ENCODE measurements around the gene NOC2L.
A peak's percentile ranks its signal among the peaks of the same experiment; 100 is the strongest.
"Not testable (repeated sequence)": the region's sequence is repeated elsewhere in the genome, so short reads cannot be mapped to it uniquely, and the experiment has no call there.

NOC2L gene

DNA sequence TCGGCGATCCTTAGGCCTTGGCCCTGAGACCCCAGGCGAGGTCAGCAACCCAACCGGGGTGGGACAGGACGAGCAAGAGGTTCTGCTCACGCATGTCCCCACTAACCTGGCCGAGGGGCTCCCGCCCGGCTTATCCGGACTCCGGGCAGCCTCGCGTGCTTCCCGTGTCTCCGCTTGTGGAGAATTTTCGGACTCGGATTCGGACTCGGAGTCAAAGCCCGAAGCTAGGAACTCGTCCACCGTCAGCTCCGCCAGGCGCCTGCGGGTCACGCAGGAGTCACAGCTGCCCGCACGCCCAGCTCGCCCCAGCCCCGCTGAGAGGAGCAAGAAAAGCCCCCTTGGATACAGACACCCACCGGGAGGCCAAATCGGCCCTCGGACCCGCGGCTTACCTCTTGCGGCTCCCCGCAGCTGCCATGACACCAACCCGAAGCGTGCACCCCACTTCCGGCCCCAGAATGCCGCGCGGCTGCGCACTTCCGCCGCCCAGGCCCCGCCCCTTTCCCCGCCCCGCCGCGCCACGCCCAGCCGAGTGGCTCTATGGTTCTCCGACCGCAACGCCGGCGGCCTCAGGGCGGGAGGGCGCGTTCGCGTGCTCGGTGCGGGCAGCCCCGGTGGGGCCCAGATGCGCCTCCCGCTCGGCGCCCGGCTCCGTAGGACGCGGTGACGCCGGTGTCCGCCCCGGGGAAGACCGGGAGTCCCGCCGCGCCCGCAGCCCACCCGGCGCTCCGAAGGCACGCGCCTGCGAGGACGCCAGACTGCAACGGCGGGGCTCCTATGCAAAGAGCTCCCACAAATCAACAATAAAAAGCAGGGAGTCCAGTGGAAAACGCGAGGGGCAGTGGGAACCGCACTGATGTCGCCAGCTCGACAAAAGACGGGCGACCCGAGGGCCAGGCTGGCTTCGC lies at the start of gene NOC2L:
NOC2L (minus strand) TSS at position 434 of the 908 bp plus-strand sequence; CDS start at position 418, 16 bp downstream.
- peak; percentile 97 to 99 for DNase-seq (ENCODE audit: low read depth in 2 of 2)

DNA sequence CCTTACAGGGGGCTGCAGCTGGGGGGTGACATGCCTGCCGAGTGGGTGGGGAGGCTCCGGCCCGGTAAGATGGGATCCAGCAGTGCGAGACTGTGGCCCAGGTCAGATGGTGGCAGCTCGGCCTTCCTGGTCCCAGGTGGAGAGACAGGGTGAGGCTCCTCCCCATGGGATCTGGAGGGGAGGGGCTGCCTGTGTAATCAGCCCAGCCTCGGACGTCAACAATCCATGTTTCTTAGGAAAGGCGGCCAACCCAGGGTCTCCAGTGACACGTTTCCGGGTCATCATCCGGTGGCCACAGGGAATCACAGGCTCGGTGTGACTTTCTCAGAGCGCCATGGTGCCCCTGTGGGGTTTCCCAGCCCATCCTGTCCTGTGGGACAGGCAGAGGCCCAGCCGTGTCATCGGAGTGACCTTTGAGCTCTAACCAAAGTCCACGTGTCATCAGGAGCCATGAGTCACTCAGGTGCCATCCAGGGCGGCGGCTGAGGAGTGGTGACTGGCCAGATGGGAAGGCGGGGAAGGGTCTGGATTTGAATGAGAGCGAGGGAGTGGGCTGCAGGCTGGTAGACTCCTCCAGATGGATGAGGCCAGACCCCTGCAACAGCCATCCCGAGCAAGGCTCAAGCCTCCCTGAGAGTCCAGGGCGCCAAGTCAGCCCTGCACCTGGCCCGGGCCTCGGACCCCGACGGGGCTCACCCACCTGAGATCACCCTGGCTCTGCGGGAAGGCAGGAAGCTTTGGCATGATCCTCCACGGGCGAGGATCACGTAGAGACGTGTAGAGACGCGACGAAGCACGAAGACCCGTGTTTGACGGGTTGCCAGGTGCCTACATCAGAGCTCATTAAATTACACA lies 47.5 kb upstream of the NOC2L start:
- DNase-seq (ENCODE audit: low read depth in 2 of 2) = no peak

DNA sequence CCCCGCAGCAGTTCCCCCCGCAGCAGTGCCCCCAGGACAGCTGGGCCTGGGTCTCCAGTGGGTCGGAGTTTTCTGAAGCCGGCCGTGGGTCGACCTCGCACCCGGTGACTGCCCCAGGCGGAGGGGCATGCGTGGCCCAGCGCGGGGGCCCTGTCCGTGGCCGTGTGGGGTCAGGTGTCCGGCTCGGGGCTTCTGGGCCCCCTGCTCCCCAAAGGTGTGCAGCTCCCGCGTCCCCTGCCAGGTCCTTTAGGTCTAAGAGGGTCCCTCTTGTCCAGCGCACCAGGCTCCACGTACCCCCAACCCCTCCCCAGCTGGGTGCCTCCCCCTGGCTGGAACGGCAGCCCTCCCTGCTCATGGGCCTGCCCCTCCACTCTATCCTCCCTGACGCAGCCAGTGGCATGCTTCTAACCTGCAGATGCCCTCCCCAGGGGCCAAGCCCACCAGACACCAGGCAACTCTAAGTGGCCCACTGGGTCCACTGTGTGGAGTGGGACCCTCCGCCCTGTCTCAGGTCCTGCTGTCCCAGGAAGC lies 46.8 kb upstream of the NOC2L start:
- no peak for DNase-seq (ENCODE audit: low read depth in 2 of 2)

DNA sequence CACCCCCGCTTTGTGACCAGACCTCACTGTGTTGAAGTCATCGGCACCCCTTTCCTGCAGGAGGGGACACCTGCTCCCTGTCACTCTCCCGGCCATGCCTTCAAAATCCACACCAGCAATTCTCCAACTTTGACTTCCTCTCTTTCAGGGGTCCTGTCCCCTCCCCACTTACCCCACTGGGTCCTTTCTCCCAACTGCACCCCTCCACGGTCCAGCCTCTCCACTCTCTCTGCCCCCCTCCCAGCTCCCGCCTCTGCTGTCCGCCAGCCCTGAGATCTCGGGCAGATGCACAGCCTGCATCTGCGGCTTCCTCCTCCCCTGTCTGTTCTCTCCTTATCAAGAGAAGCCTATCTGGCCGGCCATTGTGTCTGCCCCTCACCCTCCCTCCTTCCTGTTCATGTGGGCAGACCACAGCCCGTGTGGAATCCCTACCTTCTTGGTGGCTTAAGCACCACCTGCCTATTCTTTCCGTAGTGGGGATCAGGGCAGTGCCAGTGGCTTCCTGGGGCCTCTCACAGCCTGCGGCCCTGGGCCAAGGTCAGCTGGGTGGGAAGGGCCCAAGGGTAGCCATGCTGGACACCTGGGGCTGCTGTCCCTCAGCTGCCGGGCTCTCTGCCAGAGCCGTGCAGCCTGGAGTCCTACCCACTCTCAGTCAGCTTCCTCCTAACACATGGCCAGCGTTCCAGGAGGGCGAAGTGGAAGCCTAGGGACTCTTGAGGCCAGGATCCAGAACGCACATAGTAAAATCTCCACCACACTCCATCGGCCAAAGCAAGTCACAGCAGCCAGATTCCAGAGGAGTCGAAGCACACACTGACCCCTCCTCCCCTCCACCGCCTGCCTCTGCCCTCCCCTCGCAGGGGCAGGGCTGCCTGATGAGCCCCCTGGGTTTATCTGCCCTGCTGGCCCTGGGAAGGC lies 46.0 kb upstream of the NOC2L start:
- no peak for DNase-seq (ENCODE audit: low read depth in 2 of 2)

DNA sequence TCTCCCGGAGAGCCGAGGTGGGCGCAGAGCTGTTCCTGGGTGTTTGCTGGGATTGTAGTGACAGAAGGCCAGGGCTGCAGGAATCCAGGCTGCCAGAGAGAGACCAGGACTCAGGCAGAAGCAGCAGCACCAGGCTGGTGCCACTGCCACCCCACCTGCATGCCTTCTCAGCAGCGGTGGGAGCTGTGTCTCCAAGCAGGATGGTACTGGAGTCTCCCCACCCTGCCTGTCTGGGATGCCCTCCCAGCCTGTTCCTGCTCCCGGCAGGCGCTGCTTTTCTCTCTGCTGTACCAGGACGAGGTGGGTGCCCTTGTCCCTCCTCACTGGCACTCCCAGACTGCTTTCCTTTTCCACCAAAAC lies 45.3 kb upstream of the NOC2L start:
- DNase-seq (ENCODE audit: low read depth in 2 of 2) = no peak

DNA sequence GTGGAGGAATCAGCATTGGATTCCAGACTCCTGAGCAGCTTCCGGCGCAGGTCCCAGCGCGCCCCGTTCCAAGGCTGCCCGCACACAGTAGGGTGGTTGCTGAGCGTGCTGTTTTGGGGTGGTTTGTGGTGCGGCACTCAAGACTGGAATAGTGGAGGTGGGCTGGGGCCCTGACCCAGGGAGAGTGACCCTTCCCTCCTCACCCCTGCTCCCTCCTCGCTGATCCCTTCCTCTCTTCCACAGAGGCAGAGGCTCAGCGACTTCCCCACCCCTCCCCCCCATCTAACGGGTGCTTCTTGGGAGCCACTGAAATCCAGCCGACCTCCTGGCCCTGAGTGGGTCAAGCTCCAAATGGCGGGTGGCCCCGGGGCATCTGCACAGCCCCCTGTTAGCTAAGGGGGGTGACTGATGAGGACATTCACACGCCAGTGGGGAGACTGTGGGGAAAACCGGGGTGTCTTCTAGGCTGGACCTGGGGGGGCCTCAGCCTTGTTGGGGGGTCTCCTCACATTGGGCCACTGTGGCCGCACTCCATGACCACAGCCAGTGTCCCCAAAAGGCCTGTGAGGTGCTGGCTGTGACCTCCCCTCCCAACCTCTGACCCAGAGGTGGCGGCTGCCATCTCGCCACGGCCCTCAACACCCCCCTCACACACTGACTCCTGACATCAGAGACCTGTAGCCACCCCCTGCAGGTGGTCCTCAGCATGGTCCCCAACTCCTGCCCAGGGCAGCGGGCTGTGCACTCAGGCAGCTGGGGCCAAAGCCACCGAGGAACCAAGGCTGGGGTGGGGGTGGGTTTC lies 44.8 kb upstream of the NOC2L start:
- no peak for DNase-seq (ENCODE audit: low read depth in 2 of 2)

DNA sequence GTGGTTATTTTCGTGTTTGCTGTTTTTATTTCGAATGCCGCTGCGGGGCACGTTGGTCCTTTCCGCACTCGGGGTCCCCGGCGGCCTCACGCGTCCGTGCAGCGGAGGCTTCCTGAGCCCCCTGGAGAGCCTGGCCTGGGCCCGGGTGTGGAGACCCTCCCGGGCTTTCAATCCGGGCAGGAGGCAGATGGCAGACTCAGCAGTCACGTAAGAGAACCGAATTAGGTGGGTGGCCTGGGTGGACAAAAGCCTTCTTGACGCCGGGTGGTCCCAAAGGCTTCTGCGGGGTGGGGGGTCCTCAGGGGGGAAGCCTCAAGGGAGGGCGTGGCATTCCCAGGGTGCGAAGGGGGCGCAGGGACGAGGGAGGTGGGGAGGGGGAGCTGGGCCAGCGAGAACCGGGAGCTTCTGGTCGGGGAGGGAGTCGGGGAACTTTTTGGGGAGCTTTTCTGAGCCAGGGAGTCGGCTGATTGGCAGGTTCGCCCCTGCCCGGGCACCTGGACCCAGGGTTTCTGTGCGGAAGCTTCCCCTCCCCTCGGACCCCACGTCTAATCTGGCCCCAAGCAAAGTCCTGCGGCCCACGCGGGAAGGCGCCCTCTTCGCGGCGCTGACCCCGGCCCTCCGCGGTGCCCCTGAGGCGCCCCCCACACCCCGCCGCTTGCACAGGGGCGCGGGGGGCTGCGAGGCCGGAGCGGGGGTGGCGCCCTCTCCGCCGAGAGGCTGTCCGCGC lies 42.2 kb upstream of the NOC2L start:
- DNase-seq (ENCODE audit: low read depth in 2 of 2) = no peak

DNA sequence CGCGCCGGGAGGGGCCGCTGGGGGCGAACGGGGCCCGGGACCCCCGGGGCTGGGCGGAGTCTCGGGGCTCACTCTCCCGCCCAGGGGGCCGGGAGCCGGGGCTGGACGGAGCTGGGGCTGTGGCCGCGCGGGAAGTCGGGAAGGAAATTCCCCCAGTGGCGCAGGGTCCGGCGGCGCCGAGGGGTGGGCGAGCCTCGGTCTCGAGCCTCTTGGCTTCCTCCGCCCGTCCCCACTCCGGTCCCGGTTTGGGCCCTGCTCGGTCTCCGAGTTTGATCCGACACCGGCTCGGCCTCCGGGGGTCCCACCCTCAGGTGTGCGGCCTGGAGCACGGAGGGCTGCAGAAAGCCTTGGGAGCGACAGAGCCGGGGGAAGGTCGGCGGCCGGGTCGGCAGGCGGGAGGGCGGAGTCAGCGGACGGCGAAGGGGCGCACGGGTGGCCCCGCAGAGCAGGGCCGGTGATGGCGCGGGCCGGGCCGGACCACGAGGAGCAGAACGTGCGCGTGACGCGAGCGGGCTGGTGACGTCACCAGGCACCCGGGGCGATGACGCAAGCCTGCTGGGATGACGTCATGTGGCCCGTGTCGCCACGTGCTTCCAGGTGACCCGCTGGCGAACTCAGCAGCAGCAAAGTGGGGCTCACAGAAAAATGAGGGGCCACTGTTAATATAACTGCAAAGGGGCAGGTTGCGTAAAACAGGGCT lies 41.5 kb upstream of the NOC2L start:
- DNase-seq (ENCODE audit: low read depth in 2 of 2) = peak in 1 of 2 donors; percentile 51

DNA sequence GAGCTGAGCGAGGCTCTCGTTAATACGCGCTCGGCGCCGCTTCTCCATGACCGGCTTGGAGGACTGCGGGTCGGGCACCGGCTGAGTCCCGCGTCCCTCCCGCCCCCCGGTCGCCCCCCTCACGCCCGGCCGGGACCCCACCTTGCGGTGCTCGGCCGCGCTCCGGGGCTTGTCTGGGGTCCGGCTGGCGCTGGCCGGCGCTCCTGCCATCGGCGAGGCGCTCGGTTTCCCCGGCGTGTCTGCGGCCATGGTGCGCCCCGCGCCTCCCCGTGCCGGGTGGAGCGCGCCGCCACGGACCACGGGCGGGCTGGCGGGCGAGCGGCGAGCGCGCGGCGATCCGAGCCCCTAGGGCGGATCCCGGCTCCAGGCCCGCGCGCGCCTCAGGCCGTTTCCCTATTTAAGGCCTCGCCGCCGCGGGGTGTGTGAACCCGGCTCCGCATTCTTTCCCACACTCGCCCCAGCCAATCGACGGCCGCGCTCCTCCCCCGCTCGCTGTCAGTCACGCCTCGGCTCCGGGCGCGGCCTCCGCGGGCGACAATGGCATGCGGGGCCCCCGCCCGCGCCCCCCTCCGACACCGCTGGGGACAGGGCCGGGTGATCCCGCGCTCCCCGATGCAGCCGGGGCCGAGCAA lies 40.8 kb upstream of the NOC2L start, which contains the start of gene HES4:
HES4 (minus strand) TSS at position 373 of the 632 bp plus-strand sequence; CDS start at position 249, 124 bp downstream.
- DNase-seq (ENCODE audit: low read depth in 2 of 2) = peak; percentile 43 to 54

DNA sequence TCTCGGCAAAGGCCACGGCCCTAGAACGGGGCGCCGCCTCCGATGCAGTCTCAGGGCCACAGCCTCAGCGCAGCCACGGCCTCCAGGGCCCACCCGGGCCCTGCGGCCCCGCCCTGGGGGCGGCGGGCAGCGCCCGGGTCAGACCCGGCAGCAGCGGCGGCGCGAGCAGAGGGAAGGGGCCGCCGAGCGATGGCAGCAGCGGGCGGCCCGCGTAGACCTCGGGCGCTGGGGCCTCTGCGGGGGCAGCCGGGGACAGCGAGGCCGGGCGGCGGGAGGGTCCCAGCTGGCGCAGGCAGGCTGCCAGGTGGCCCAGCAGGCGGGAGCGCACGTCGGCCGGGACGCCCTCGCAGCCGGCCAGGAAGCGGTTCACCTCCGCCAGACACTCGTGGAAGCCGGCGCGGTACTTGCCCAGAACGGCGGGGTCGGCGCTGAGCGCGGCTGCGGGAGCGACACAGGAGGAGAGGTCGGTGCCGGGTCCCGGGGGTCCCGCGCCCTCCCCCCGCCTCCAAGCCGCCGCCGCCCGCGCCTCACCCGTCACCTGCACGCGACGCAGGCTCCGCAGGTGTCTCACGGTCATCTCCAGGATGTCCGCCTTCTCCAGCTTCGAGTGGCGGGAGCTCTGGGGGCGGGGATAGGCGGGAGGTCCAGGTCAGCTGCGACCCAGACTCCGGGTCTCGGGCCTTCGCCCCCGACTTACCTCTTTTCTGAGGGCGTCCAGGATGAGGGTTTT lies 40.1 kb upstream of the NOC2L start:
- DNase-seq (ENCODE audit: low read depth in 2 of 2) = no peak

DNA sequence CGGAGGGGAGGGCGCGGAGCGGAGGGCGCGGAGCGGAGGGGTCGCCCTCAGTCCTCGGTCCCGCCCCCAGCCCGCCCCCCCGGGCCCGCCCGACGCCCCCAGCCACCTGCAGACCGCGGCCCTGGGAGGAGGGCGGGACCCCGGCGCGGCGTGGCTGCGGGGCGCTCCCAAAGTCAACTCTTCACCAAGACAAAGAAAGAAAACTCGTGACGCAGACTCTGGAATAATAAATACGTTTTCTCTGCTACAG lies 39.6 kb upstream of the NOC2L start:
- DNase-seq (ENCODE audit: low read depth in 2 of 2) = no peak

DNA sequence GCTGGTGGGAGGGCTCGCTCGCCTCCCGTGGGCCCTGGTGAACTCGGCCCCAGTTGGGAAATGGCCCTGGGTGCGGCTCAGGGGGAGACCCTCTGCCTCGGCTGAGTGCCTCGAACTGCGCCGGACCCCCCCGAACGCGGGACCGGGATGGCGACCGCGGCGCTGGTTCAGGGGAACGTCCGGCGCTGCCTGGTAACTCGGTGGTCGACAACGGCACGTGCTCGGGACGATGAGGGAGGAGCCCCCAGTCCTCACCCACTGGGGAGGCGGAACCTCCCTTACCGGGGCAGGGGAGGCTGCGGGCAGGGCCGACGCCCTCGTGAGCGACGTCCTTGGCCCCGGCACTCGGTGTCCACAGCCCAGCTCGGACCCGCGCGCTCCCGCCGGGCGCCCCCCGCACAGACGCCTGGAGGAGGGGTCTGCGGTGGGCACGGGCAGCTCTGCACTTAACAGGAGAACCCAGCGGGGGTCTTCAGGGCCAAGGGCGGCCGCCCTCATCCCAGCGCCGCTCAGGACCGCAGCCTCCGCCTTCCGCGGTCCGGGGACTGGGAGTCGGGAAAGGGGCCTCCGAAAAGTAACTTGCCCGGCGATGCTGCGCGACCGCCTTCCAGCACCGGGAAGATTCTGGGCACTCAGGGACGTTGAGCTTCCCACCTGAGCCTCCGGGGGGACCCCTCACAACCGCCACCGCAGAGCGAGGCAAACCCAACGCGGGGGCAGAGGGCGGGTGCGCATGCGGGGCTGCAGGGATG lies 39.1 kb upstream of the NOC2L start:
- no peak for DNase-seq (ENCODE audit: low read depth in 2 of 2)

DNA sequence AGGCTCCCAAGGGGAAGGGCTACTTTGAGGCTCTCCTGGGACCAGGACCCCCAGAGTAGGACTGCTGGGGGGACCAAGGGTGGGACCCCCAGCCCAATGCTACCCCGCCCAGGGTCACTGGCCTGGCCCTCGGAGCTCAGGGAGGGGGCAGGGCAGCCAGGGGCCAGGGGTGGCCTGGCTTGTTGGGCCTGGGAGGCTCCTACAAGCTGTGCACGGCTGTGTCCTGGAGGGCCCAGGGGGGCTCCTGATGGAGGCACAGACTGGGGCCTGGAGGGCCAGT lies 38.6 kb upstream of the NOC2L start:
- no peak for DNase-seq (ENCODE audit: low read depth in 2 of 2)

DNA sequence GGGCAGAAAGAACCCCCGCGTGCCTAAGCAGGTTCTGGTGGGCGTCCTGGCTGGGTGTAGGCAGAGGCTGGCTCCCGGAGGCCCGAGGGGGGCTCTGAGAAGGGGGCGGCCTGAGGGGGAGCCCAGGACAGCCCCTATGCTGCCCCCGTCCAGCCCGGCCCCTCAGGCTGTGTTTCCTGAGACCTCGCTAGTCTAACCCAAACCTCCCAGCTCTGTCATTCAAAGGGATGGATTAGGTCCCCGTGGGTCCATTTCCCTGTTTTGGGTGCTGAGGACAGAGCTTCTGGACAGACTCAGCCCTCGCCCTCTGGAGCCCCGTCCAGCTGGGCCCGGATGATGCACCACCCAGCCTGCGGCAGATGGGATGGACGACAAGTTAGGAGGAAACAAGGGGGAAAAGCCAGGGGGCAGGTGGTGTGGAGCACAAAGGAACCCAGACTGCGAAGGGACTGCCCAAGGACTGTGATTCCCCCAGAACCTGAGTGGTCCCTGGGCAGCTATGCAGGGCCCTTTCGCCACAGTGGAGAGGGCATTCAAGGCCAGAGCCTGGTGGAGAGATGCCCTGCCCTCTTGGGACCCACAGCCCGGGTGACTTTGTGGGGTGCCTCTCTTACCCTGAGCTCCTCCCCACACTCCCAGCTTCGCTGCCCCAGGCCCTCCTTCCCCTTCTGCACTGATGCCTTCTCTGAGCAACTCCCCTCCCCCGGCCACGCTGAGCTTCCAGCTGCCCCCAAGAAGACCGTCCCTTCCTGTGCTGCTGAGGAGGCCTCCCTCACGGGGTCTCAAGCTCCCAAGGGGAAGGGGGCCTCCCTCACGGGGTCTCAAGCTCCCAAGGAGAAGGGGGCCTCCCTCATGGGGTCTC lies 38.0 kb upstream of the NOC2L start:
- no peak for DNase-seq (ENCODE audit: low read depth in 2 of 2)

DNA sequence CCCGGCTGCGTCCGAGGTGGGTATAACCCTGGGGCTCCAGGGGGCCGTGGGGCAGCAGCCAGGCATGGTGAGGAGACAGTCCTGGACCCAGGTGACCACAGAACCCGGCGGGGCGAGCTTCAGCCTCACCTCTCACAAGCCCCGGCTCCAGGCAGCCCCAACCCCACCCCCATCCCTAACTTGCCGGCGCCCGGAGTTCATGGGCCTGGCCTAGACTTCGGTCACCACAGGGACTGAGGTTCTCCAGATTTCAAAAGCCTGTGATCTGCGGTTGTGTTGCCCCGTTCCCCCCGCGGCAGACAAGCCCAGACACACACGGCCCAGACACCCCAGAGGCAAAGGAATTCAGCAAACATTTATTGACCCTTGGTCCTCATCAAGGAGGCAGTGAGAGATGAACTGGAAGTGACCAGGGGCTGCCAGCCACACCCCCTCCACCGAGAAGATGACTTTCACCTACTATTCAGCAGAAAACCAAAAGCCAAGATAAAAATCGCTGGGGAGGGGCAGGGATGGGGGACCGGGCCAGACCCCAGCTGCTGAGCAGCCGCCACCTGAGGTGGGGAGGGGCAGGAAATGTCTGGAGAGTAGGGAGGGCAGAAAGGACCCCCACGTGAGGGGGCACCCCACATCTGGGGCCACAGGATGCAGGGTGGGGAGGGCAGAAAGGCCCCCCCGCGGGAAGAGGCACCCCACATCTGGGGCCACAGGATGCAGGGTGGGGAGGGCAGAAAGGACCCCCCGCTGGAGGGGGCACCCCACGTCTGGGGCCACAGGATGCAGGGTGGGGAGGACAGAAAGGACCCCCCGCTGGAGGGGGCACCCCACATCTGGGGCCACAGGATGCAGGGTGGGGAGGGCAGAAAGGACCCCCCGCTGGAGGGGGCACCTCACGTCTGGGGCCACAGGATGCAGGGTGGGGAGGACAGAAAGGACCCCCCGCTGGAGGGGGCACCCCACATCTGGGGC lies 36.9 kb upstream of the NOC2L start:
- DNase-seq (ENCODE audit: low read depth in 2 of 2) = no peak

DNA sequence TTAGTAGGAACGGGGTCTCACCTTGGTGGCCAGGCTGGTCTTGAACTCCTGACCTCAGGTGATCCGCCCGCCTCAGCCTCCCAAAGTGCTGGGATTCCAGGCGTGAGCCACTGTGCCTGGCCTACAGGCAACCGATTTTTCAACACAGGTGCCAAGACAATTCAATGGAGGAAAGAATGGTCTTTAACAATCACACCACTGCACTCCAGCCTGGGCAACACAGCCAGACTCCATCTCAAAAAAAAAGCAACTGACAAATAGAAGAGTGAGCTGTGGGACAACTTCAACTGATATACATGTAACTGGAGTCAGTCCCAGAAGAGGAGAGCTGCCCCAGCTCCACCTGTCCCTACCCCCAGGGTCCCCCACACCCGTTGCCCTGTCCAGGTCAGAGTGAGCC lies 35.5 kb upstream of the NOC2L start:
- DNase-seq (ENCODE audit: low read depth in 2 of 2) = not testable (repeated sequence)

Measured in activated CD4-positive, alpha-beta T cell treated with anti-CD3 and anti-CD28 coated beads for 24 hours (primary cell).